Right lobe of liver (tissue), 6 donors: Measurements from ENCODE around the gene GABRG3. TPM values are rescaled to one million over a fixed set of nuclear protein-coding genes. Genes with fewer than 3 reads are reported as not detected.
A peak's percentile ranks its signal among the peaks of the same experiment; 100 is the strongest.

ENCODE experiments used
- ATAC-seq, 4 donors: fragments of 200-7000 bp; cut with Tn5 transposase; one replicate each; pipeline ENCODE4 v1.9.1; 2020; ENCODE audit warnings: mild to moderate bottlenecking in 4 of 4, moderate library complexity in 4 of 4
- DNase-seq, 3 donors: peaks; one replicate each; pipeline ENCODE4 v3.0.0-alpha.2; 2020
- H3K27ac ChIP-seq, 3 donors: fragments of 200-600 bp; one replicate each; pipeline ENCODE4 v1.8.0; 2022
- H3K27me3 ChIP-seq, 2 donors: fragments of 200-600 bp; one replicate each; pipeline ENCODE4 v1.8.0; 2022
- H3K36me3 ChIP-seq, 4 donors: fragments of 200-600 bp; sonication (generic) in 1 of 4; one replicate each; pipeline versions ENCODE4 v1.5.1 to v1.8.0; 2017 to 2022; ENCODE audit warnings: control low read depth in 1 of 4
- H3K4me1 ChIP-seq, 4 donors: fragments of 200-600 bp; sonication (generic) in 1 of 4; one replicate each; pipeline versions ENCODE4 v1.5.1 to v1.8.0; 2017 to 2022; ENCODE audit warnings: control low read depth in 1 of 4
- H3K4me3 ChIP-seq, 3 donors: fragments of 200-600 bp; one replicate each; pipeline ENCODE4 v1.8.0; 2022
- H3K9me3 ChIP-seq, 4 donors: fragments of 200-600 bp; sonication (generic) in 1 of 4; one replicate each; pipeline versions ENCODE4 v1.5.1 to v1.8.0; 2017 to 2022; ENCODE audit warnings: control low read depth in 1 of 4
- POLR2A ChIP-seq: fragments of 450-650 bp; IDR thresholded peaks from one replicate; pipeline ENCODE4 v1.6.1; 2017; ENCODE audit warnings: antibody characterized with exemption, mild to moderate bottlenecking
- WGBS: methylation state at CpG from one replicate; pipeline ENCODE4 v1.1.6; 2018; ENCODE audit warnings: low coverage, low lambda C conversion rate; ENCODE audit not compliant: insufficient coverage; ENCODE audit errors: missing lambda C conversion rate; 5-methylcytosine and 5-hydroxymethylcytosine counted together
- intact Hi-C, 2 donors: fragments of 100-400 bp; cut with DNase I; formaldehyde crosslinking; loops; one replicate each; pipeline versions ENCODE4 v1.11.2 to v1.14.1; 2022
- total RNA-seq, 6 experiments: library from RNA; depleted of rRNA in 2 of 6; stranded (reverse); fragments of >200 nt in 2 of 6; fragmentation: NEBNext Ultra II Directional in 3 of 6; extraction: Animal tissue kit (Norgen Biotek cat#: 25700) in 3 of 6; gene quantifications; one replicate each; pipeline versions ENCODE4 v1.1.0 to v1.2.4, GENCODE V29; 2016 to 2023
- TF ChIP-seq, protein P1 (sequence below), 4 donors: fragments of 200-600 bp in 3 of 4; fragments of 450-650 bp in 1 of 4; IDR thresholded peaks; one replicate each; pipeline versions ENCODE4 v1.5.1 to v1.8.0; 2016 to 2022; ENCODE audit warnings: antibody characterized with exemption in 4 of 4, mild to moderate bottlenecking in 2 of 4
- donor health status: DM: no; HTN: yes; CAD: no.
- donor health status: DM: no; HTN: no; CAD: no.
- donor health status: DM: no; HTN: no; CAD: no.
- donor health status: DM: no; HTN: yes; CAD: no.
- donor health status: DM: no; HTN: yes; CAD: no.

GABRG3 gene
- total RNA-seq, 6 experiments from 2014 or later = 0.18 TPM; not detected in 5

GRCh38 chr15:27271258-27271657, 300.3 kb downstream of the GABRG3 start:
- TF ChIP-seq, protein P1, sequence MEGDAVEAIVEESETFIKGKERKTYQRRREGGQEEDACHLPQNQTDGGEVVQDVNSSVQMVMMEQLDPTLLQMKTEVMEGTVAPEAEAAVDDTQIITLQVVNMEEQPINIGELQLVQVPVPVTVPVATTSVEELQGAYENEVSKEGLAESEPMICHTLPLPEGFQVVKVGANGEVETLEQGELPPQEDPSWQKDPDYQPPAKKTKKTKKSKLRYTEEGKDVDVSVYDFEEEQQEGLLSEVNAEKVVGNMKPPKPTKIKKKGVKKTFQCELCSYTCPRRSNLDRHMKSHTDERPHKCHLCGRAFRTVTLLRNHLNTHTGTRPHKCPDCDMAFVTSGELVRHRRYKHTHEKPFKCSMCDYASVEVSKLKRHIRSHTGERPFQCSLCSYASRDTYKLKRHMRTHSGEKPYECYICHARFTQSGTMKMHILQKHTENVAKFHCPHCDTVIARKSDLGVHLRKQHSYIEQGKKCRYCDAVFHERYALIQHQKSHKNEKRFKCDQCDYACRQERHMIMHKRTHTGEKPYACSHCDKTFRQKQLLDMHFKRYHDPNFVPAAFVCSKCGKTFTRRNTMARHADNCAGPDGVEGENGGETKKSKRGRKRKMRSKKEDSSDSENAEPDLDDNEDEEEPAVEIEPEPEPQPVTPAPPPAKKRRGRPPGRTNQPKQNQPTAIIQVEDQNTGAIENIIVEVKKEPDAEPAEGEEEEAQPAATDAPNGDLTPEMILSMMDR (IDR thresholded peaks at IDR 0.05) = no peak
- TF ChIP-seq POLR2A = no peak
- no peaks in the 10 kb centered on the region for H3K4me1 ChIP-seq
- 16% methylated on average over 4 of the region's 15 CpGs for WGBS
- no peak overlapping the region for H3K27ac ChIP-seq
- H3K36me3 ChIP-seq = no peaks in the 10 kb centered on the region
- DNase-seq (no peak), ATAC-seq (peak in 1 of 4 donors; percentile 28)
- no peaks in the 10 kb centered on the region for H3K9me3 ChIP-seq
- intact Hi-C loops = no loop called here
- no peaks in the 10 kb centered on the region for H3K27me3 ChIP-seq
- no peak overlapping the region for H3K4me3 ChIP-seq

DNA sequence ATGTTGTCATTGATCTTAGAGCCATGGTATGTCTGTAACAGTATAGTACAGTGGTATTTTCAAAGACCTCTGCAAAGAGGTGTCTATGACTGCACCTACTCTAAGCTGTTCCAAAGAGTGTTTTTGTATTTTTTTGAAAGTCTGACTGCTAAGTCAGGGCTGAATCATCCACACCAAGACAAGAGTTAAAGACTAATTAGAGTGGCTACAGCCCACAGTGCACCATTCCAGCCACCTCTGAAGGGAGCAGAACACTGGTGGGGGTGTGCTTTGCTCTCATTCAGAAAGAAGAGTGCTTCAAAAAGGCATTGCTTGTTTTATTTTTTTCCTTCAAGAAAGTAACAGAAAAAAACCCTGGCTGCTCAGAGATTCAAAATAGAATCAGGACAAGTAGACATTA, 301.4 kb downstream of the GABRG3 start:
- Histone ChIP-seq H3K27ac (no peak overlapping the region), H3K4me1 (no peaks in the 10 kb centered on the region), H3K4me3 (no peak overlapping the region), H3K9me3 (no peaks in the 10 kb centered on the region), H3K27me3 (no peaks in the 10 kb centered on the region), H3K36me3 (no peaks in the 10 kb centered on the region)
- DNase-seq (no peak), ATAC-seq (no peak)
- TF ChIP-seq, protein P1 (IDR thresholded peaks at IDR 0.05) = no peak
- TF ChIP-seq POLR2A = no peak
- intact Hi-C loops = no loop called here

DNA sequence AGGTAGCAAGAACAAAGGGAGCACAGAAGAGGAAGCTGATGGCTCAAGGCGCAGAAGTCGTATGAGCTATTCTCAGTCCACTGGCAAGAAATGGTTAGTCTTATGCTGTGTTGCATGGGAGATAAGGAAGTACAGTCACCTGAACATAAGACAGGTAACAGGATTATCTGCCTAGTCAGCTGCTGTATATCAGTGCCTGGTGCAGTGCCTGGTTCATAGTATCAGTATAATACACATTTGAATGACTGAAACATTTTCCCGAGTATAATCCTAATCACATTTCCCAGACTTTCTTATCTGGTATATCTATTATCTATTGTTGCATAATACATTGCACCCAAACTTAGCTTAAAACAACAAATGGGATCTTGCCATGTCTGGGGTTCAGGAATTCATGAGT, 302.5 kb downstream of the GABRG3 start:
- ATAC-seq (no peak), DNase-seq (no peak)
- no peaks in the 10 kb centered on the region for H3K9me3 ChIP-seq
- no peak overlapping the region for H3K27ac ChIP-seq
- H3K4me1 ChIP-seq = no peaks in the 10 kb centered on the region
- WGBS = 81% methylated on average over 3 of the region's 3 CpGs
- TF ChIP-seq POLR2A = no peak
- TF ChIP-seq, protein P1 (IDR thresholded peaks at IDR 0.05) = no peak
- H3K27me3 ChIP-seq = no peaks in the 10 kb centered on the region
- intact Hi-C loops = no loop called here
- no peak overlapping the region for H3K4me3 ChIP-seq
- H3K36me3 ChIP-seq = no peaks in the 10 kb centered on the region

GRCh38 chr15:27278761-27279160, 307.8 kb downstream of the GABRG3 start:
- intact Hi-C loops = no loop called here
- H3K4me1 ChIP-seq = no peaks in the 10 kb centered on the region
- WGBS = 36% methylated on average over 3 of the region's 3 CpGs
- TF ChIP-seq POLR2A = no peak
- TF ChIP-seq, protein P1 (IDR thresholded peaks at IDR 0.05) = no peak
- no peaks in the 10 kb centered on the region for H3K36me3 ChIP-seq
- DNase-seq = no peak
- no peak overlapping the region for H3K4me3 ChIP-seq
- ATAC-seq = no peak
- H3K27me3 ChIP-seq = no peaks in the 10 kb centered on the region
- H3K9me3 ChIP-seq = no peaks in the 10 kb centered on the region
- no peak overlapping the region for H3K27ac ChIP-seq

DNA sequence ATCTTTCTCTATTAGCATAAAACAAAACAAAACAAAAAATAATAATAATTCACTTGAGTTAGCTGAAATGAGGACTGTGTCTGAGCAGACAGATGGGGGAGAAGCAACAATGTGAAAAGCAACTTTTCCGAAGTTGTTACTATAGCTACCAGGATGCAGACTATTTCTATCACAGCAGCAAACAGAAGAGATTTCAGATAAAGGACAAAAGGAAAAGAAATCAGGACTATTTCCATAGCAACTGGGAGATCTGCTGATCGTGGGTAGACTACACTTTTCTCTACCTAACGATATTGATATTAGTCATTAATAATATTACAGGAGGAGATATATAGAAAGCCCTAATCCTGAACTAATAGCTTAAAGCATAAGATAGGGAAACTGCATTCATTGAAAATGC, 321.7 kb downstream of the GABRG3 start:
- no peaks in the 10 kb centered on the region for H3K9me3 ChIP-seq
- TF ChIP-seq, protein P1 (IDR thresholded peaks at IDR 0.05) = no peak
- no peak for TF ChIP-seq POLR2A
- no peak for DNase-seq
- ATAC-seq = no peak
- H3K27me3 ChIP-seq = no peaks in the 10 kb centered on the region
- WGBS = 41% methylated on average over 3 of the region's 3 CpGs
- no peaks in the 10 kb centered on the region for H3K36me3 ChIP-seq
- H3K4me1 ChIP-seq = no peaks in the 10 kb centered on the region
- no peak overlapping the region for H3K4me3 ChIP-seq
- no peak overlapping the region for H3K27ac ChIP-seq
- intact Hi-C loops = no loop called here
